NCI-H1105 treated with DMSO at 0.1 percent for 48 hours (cell line): Measurements from ENCODE around the gene CALHM5.

Source experiments
- DNase-seq: peaks from one replicate; lab custom pipeline; 2025; lab: John Stamatoyannopoulos, UW

CALHM5 gene

GRCh38 chr6:116550796-116551195 is 39.4 kb downstream of the CALHM5 start:
- DNase-seq, result no peak

GRCh38 chr6:116553451-116553850 is 42.0 kb downstream of the CALHM5 start, which contains the start of gene CALHM4:
CALHM4 (plus strand) TSS chr6:116553751; CDS start chr6:116553794, 43 bp downstream.
- no peak for DNase-seq

- no peak for DNase-seq
Measured at GRCh38 chr6:116556065-116556464, 44.6 kb downstream of the CALHM5 start.

- no peak for DNase-seq
Measured at GRCh38 chr6:116556814-116557415, 45.5 kb downstream of the CALHM5 start.

- peak; percentile 82 for DNase-seq
Measured at GRCh38 chr6:116557893-116558292, 46.5 kb downstream of the CALHM5 start.

GRCh38 chr6:116560130-116560529 is 48.7 kb downstream of the CALHM5 start:
- DNase-seq, result no peak

GRCh38 chr6:116561377-116562018 is 50.1 kb downstream of the CALHM5 start:
- peak; percentile 69 for DNase-seq

- no peak for DNase-seq
Measured at GRCh38 chr6:116562019-116562403, 50.6 kb downstream of the CALHM5 start.

- no peak for DNase-seq
Measured at GRCh38 chr6:116562614-116563013, 51.2 kb downstream of the CALHM5 start.

- no peak for DNase-seq
Measured at GRCh38 chr6:116563830-116564229, 52.4 kb downstream of the CALHM5 start.

- no peak for DNase-seq
Measured at GRCh38 chr6:116564311-116564710, 52.9 kb downstream of the CALHM5 start.

GRCh38 chr6:116564921-116565872 is 53.8 kb downstream of the CALHM5 start:
- peak; percentile 15 for DNase-seq

GRCh38 chr6:116568111-116568510 is 56.7 kb downstream of the CALHM5 start:
- no peak for DNase-seq

- no peak for DNase-seq
Measured at GRCh38 chr6:116568821-116569755, 57.6 kb downstream of the CALHM5 start.

GRCh38 chr6:116570856-116571682 is 59.6 kb downstream of the CALHM5 start, which contains the start of gene RWDD1:
RWDD1 (plus strand) TSS chr6:116571504; CDS start chr6:116571583, 79 bp downstream.
- DNase-seq, result peak; percentile 99

- no peak for DNase-seq
Measured at GRCh38 chr6:116571683-116572000, 60.2 kb downstream of the CALHM5 start.

GRCh38 chr6:116572162-116572561 is 60.7 kb downstream of the CALHM5 start:
- DNase-seq, result peak; percentile 20
